HEK293 (cell line): ENCODE data around the gene PNMA1.
A peak's percentile ranks its signal among the peaks of the same experiment; 100 is the strongest.

Source experiments
- CTCF ChIA-PET: fragments of 350-600 bp; formaldehyde crosslinking; extraction: SDS; loops from one replicate; lab custom pipeline; 2021; ENCODE audit warnings: antibody characterized with exemption; lab: Yijun Ruan, JAX
- POLR2A ChIA-PET: fragments of 300-600 bp; formaldehyde crosslinking; extraction: SDS; loops from one replicate; lab custom pipeline; 2020; ENCODE audit warnings: antibody characterized with exemption, inconsistent platforms; lab: Yijun Ruan, JAX
- H3K27ac ChIP-seq: fragments of 200-500 bp; sonication (Bioruptor generic); 2 replicates; pipeline ENCODE4 v1.5.1; 2014; ENCODE audit warnings: low read depth, low read length, control low read depth, inconsistent platforms; ENCODE audit errors: extremely low read depth
- H3K36me3 ChIP-seq, 2 experiments: fragments of 200-500 bp in 1 of 2; sonication (Bioruptor generic) in 1 of 2; 1 replicate in 1 of 2; 2 replicates in 1 of 2; pipeline ENCODE4 v1.5.1; 2014 to 2017; ENCODE audit warnings: inconsistent platforms in 2 of 2, low read length in 2 of 2; ENCODE audit not compliant: control insufficient read depth in 2 of 2, insufficient read depth in 1 of 2
- H3K4me1 ChIP-seq: fragments of 200-500 bp; sonication (Bioruptor generic); 2 replicates; pipeline ENCODE4 v1.5.1; 2014; ENCODE audit warnings: mild to moderate bottlenecking, low read length, inconsistent platforms; ENCODE audit not compliant: control insufficient read depth, insufficient read depth
- H3K4me3 ChIP-seq: 2 replicates; pipeline ENCODE4 v1.5.1; 2011; ENCODE audit warnings: low read depth, mild to moderate bottlenecking, control low read depth, low read length, moderate library complexity
- H3K9me3 ChIP-seq: fragments of 200-500 bp; sonication (Bioruptor generic); 2 replicates; pipeline ENCODE4 v1.5.1; 2014; ENCODE audit warnings: low read depth, low read length, inconsistent platforms; ENCODE audit not compliant: control insufficient read depth, insufficient read depth
- EGR2 ChIP-seq: fragments of 450-650 bp; formaldehyde crosslinking; IDR thresholded peaks from 2 replicates; pipeline ENCODE4 v1.5.1; 2016; ENCODE audit warnings: low read depth, missing biosample characterization, missing genetic modification characterization
- HOXD13 ChIP-seq: sonication (generic); formaldehyde crosslinking; IDR thresholded peaks from 2 replicates; pipeline ENCODE4 v1.8.0; 2022; ENCODE audit warnings: missing genetic modification reagents, borderline replicate concordance
- KLF7 ChIP-seq: fragments of 450-650 bp; formaldehyde crosslinking; IDR thresholded peaks from 2 replicates; pipeline ENCODE4 v1.5.1; 2016; ENCODE audit warnings: missing biosample characterization, missing genetic modification characterization, borderline replicate concordance
- MEIS1 ChIP-seq: sonication (generic); formaldehyde crosslinking; IDR thresholded peaks from 2 replicates; pipeline ENCODE4 v1.8.1; 2022; ENCODE audit warnings: missing genetic modification reagents, mild to moderate bottlenecking, borderline replicate concordance
- PRDM1 ChIP-seq: fragments of 450-650 bp; formaldehyde crosslinking; IDR thresholded peaks from 2 replicates; pipeline ENCODE4; 2016; ENCODE audit warnings: missing biosample characterization, missing genetic modification characterization
- ZBTB44 ChIP-seq: fragments of 450-650 bp; IDR thresholded peaks from 2 replicates; pipeline ENCODE4 v1.5.1; 2018; ENCODE audit warnings: missing biosample characterization, mild to moderate bottlenecking, missing genetic modification characterization
- ZBTB7A ChIP-seq: fragments of 450-650 bp; formaldehyde crosslinking; IDR thresholded peaks from 2 replicates; pipeline ENCODE4 v1.5.1; 2016; ENCODE audit warnings: low read depth, missing biosample characterization, missing genetic modification characterization
- ZNF239 ChIP-seq: fragments of 450-650 bp; formaldehyde crosslinking; IDR thresholded peaks from 2 replicates; pipeline ENCODE4 v1.5.1; 2016; ENCODE audit warnings: missing biosample characterization, missing genetic modification characterization
- ZNF394 ChIP-seq: fragments of 450-650 bp; formaldehyde crosslinking; IDR thresholded peaks from 2 replicates; pipeline ENCODE4 v1.5.1; 2016; ENCODE audit warnings: missing biosample characterization, missing genetic modification characterization, mild to moderate bottlenecking, moderate library complexity, borderline replicate concordance
- ZNF416 ChIP-seq: fragments of 450-650 bp; formaldehyde crosslinking; IDR thresholded peaks from 2 replicates; pipeline ENCODE4 v1.5.1; 2016; ENCODE audit warnings: missing biosample characterization, missing genetic modification characterization
- ZNF48 ChIP-seq: fragments of 450-650 bp; formaldehyde crosslinking; IDR thresholded peaks from 2 replicates; pipeline ENCODE4 v1.5.1; 2016; ENCODE audit warnings: missing biosample characterization, missing genetic modification characterization
- ZNF501 ChIP-seq: fragments of 450-650 bp; formaldehyde crosslinking; IDR thresholded peaks from 2 replicates; pipeline ENCODE4 v1.5.1; 2016; ENCODE audit warnings: missing biosample characterization, missing genetic modification characterization
- ZNF521 ChIP-seq: fragments of 450-650 bp; formaldehyde crosslinking; IDR thresholded peaks from 2 replicates; pipeline ENCODE4 v1.5.1; 2017; ENCODE audit warnings: missing biosample characterization, mild to moderate bottlenecking, missing genetic modification characterization
- ZNF529 ChIP-seq: fragments of 450-650 bp; formaldehyde crosslinking; IDR thresholded peaks from 2 replicates; pipeline ENCODE4 v1.5.1; 2017; ENCODE audit warnings: missing genetic modification characterization, missing biosample characterization; ENCODE audit not compliant: insufficient replicate concordance
- ZNF549 ChIP-seq: fragments of 450-650 bp; IDR thresholded peaks from 2 replicates; pipeline ENCODE4 v1.5.1; 2018; ENCODE audit warnings: missing biosample characterization, missing genetic modification characterization, mild to moderate bottlenecking, inconsistent platforms, moderate library complexity
- ZNF585B ChIP-seq: fragments of 450-650 bp; formaldehyde crosslinking; IDR thresholded peaks from 2 replicates; pipeline ENCODE4 v1.5.1; 2016; ENCODE audit warnings: missing biosample characterization, missing genetic modification characterization
- ZNF596 ChIP-seq: fragments of 450-650 bp; IDR thresholded peaks from 2 replicates; pipeline ENCODE4 v1.5.0; 2018; ENCODE audit warnings: missing biosample characterization, mild to moderate bottlenecking, missing genetic modification characterization, moderate library complexity
- ZNF639 ChIP-seq: fragments of 450-650 bp; formaldehyde crosslinking; IDR thresholded peaks from 2 replicates; pipeline ENCODE4 v1.5.1; 2016; ENCODE audit warnings: missing biosample characterization, missing genetic modification characterization
- ZNF670 ChIP-seq: fragments of 450-650 bp; formaldehyde crosslinking; IDR thresholded peaks from 2 replicates; pipeline ENCODE4 v1.5.1; 2016; ENCODE audit warnings: missing biosample characterization, missing genetic modification characterization, low read depth
- ZNF701 ChIP-seq: fragments of 450-650 bp; formaldehyde crosslinking; IDR thresholded peaks from 2 replicates; pipeline ENCODE4 v1.5.1; 2016; ENCODE audit warnings: missing biosample characterization, missing genetic modification characterization
- ZNF791 ChIP-seq: fragments of 450-650 bp; formaldehyde crosslinking; IDR thresholded peaks from 2 replicates; pipeline ENCODE4 v1.5.1; 2016; ENCODE audit warnings: missing biosample characterization, missing genetic modification characterization
- ZSCAN16 ChIP-seq: fragments of 450-650 bp; formaldehyde crosslinking; IDR thresholded peaks from 2 replicates; pipeline ENCODE4 v1.5.1; 2016; ENCODE audit warnings: missing biosample characterization, missing genetic modification characterization
- ZSCAN23 ChIP-seq: fragments of 450-650 bp; formaldehyde crosslinking; IDR thresholded peaks from 2 replicates; pipeline ENCODE4 v1.5.1; 2016; ENCODE audit warnings: missing biosample characterization, missing genetic modification characterization
- TF ChIP-seq, protein P1 (sequence below): fragments of 450-650 bp; formaldehyde crosslinking; conservative IDR thresholded peaks from 2 replicates; pipeline ENCODE4 v1.5.1; 2016; ENCODE audit warnings: low read depth, missing biosample characterization, missing genetic modification characterization

PNMA1 gene

GRCh38 chr14:73712071-73712506, 2.1 kb downstream of the PNMA1 start:
- H3K4me1 ChIP-seq = peaks cover 5% of the 10 kb centered on the region
- H3K36me3 ChIP-seq = peaks cover 0 to 16% of the 10 kb centered on the region in 2 experiments; a peak in 2 of 3 replicates
- ChIA-PET POLR2A (interaction anchor here (1.0 kb wide), 1 partner anchor 11 kb away, joined by 6 read pairs; no protein-coding TSS in a partner anchor), CTCF (interaction anchor here (0.7 to 1.4 kb wide), 5 partner anchors 18 to 173 kb away, joined by 3 read pairs; no protein-coding TSS in a partner anchor)
- no peaks in the 10 kb centered on the region for H3K9me3 ChIP-seq
- TF ChIP-seq ZSCAN23 (tag by site-specific recombination) = no peak
- no peak for TF ChIP-seq ZNF585B (tag by site-specific recombination)
- TF ChIP-seq ZNF394 (tag by site-specific recombination) = no peak
- no peak for TF ChIP-seq ZNF639 (tag by site-specific recombination)
- TF ChIP-seq ZBTB44 = no peak
- no peak for TF ChIP-seq ZNF549 (tag by site-specific recombination)
- no peak for TF ChIP-seq ZNF670
- TF ChIP-seq ZNF596 (tag by site-specific recombination) = no peak
- peak overlapping the region; percentile 97; the same call in 1 of the 2 replicates for H3K27ac ChIP-seq
- peak overlapping the region; percentile 89 for H3K4me3 ChIP-seq

DNA sequence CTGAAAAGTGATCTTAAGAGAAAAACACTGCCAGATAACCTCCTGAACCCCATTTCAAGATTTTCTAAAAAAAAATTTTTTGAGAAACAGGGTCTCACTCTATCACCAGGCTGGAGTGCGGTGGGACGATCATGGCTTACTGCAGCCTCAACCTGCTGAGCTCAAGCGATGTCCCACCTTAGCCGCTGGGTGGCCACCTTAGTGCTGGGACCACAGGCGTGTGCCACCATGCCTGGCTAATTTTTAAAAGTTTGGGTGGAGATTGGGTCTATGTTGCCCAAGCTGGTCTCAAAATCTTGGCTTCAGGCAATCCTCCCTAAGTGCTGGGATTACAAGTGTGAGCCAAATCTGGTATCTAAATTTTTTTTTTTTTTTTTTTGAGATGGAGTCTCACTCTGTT, 3.4 kb downstream of the PNMA1 start:
- Histone ChIP-seq H3K36me3 (peaks cover 0 to 6% of the 10 kb centered on the region in 2 experiments; a peak in 2 of 3 replicates), H3K4me3 (no peak overlapping the region), H3K4me1 (peaks cover 3% of the 10 kb centered on the region; the same call in 1 of the 2 replicates), H3K9me3 (no peaks in the 10 kb centered on the region), H3K27ac (no peak overlapping the region)
- ChIA-PET CTCF (interaction anchor here (0.5 to 1.4 kb wide), 3 partner anchors 9 to 146 kb away, joined by 3 to 6 read pairs (median 3); no protein-coding TSS in a partner anchor), POLR2A (no interaction called here)
- TF ChIP-seq ZBTB7A (tag by site-specific recombination) = no peak

- CTCF ChIA-PET = interaction anchor here (0.9 to 1.4 kb wide), 2 partner anchors 10 to 48 kb away, joined by 3 to 6 read pairs; no protein-coding TSS in a partner anchor
- peaks cover 3% of the 10 kb centered on the region; the same call in 1 of the 2 replicates for H3K4me1 ChIP-seq
- H3K36me3 ChIP-seq = peaks cover 0 to 4% of the 10 kb centered on the region in 2 experiments; a peak in 2 of 3 replicates
- POLR2A ChIA-PET = no interaction called here
- no peak overlapping the region for H3K27ac ChIP-seq
- no peaks in the 10 kb centered on the region for H3K9me3 ChIP-seq
- H3K4me3 ChIP-seq = no peak overlapping the region
- TF ChIP-seq MEIS1 (CRISPR knock-in tag) = no peak
- TF ChIP-seq, protein P1, sequence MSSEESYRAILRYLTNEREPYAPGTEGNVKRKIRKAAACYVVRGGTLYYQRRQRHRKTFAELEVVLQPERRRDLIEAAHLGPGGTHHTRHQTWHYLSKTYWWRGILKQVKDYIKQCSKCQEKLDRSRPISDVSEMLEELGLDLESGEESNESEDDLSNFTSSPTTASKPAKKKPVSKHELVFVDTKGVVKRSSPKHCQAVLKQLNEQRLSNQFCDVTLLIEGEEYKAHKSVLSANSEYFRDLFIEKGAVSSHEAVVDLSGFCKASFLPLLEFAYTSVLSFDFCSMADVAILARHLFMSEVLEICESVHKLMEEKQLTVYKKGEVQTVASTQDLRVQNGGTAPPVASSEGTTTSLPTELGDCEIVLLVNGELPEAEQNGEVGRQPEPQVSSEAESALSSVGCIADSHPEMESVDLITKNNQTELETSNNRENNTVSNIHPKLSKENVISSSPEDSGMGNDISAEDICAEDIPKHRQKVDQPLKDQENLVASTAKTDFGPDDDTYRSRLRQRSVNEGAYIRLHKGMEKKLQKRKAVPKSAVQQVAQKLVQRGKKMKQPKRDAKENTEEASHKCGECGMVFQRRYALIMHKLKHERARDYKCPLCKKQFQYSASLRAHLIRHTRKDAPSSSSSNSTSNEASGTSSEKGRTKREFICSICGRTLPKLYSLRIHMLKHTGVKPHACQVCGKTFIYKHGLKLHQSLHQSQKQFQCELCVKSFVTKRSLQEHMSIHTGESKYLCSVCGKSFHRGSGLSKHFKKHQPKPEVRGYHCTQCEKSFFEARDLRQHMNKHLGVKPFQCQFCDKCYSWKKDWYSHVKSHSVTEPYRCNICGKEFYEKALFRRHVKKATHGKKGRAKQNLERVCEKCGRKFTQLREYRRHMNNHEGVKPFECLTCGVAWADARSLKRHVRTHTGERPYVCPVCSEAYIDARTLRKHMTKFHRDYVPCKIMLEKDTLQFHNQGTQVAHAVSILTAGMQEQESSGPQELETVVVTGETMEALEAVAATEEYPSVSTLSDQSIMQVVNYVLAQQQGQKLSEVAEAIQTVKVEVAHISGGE (tag by site-specific recombination) = no peak
- no peak for TF ChIP-seq ZNF529
- peak; percentile 99 for TF ChIP-seq EGR2 (tag by site-specific recombination)
- no peak for TF ChIP-seq ZNF48 (tag by site-specific recombination)
- no peak for TF ChIP-seq ZNF416 (tag by site-specific recombination)
- no peak for TF ChIP-seq KLF7 (tag by site-specific recombination)
- peak; percentile 53; the same call in 1 of the 2 replicates for TF ChIP-seq PRDM1 (tag by site-specific recombination)
- TF ChIP-seq ZNF239 (tag by site-specific recombination) = no peak
- TF ChIP-seq ZSCAN16 (tag by site-specific recombination) = no peak
- no peak for TF ChIP-seq ZNF521 (tag by site-specific recombination)
- TF ChIP-seq HOXD13 (CRISPR knock-in tag) = no peak
- TF ChIP-seq ZNF701 (tag by site-specific recombination) = no peak
- TF ChIP-seq ZNF791 (tag by site-specific recombination) = no peak
- no peak for TF ChIP-seq ZNF501 (tag by site-specific recombination)
These were observed 4.2 kb downstream of the PNMA1 start for GRCh38 chr14:73709904-73710469.
